Adrenal gland (tissue), 5 donors: ENCODE measurements around the gene ANK3.

Experiments
- CTCF ChIP-seq, 6 experiments: fragments of 450-650 bp in 4 of 6; fragments of 200-600 bp in 2 of 6; sonication (generic) in 1 of 6; IDR thresholded peaks; 1 replicate in 5 of 6; 2 replicates in 1 of 6; pipeline versions ENCODE4 v1.5.1 to v1.8.0; 2016 to 2021; ENCODE audit warnings: antibody characterized with exemption in 6 of 6, mild to moderate bottlenecking in 2 of 6, moderate library complexity in 1 of 6
- POLR2A ChIP-seq, 2 donors: fragments of 450-650 bp; IDR thresholded peaks; one replicate each; pipeline ENCODE4 v1.6.1; 2017; ENCODE audit warnings: antibody characterized with exemption in 2 of 2, mild to moderate bottlenecking in 2 of 2, moderate library complexity in 1 of 2
- donor health status: DM: no; HTN: no; CAD: no.

- TF ChIP-seq CTCF (IDR thresholded peaks at IDR 0.05): no peak
- no peak for TF ChIP-seq POLR2A (IDR thresholded peaks at IDR 0.05)
Observed at GRCh38 chr10:60305380-60305892, 84.2 kb downstream of the ANK3 start.
